NCI-H187 (cell line): ENCODE data around the gene MPRIP.

Experiments
- DNase-seq, 2 experiments: peaks; one replicate each; lab custom pipeline; 2025; lab: John Stamatoyannopoulos, UW

MPRIP gene

GRCh38 chr17:17088086-17088485 lies 45.8 kb downstream of the MPRIP start:
- DNase-seq = no peak

GRCh38 chr17:17088541-17089525 lies 46.6 kb downstream of the MPRIP start:
- DNase-seq = no peak

- DNase-seq = no peak
Measured at GRCh38 chr17:17089796-17090641, 47.8 kb downstream of the MPRIP start.

DNA sequence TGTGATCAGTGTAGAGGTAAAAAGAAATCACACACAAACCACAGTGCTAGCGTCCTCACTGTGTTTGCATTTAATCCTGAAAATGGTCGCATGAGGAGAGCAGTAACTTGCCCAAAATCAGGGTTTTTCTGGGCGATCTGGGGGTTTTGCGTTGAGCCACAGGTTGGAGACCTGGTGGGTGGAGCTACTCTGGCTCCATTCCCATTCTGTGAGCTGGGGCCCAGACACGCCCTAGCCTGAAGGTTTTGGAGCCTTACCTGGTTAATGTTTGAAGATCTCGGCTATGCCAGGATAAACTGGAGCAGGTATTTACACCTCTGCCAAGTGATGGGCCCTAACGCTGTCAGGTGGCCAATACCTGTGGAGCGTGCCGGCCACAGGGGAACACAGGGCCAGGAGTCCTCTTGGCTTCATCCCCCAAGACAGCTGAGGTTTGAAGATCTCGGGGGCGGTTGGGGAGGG lies 48.4 kb downstream of the MPRIP start:
- no peak for DNase-seq

DNA sequence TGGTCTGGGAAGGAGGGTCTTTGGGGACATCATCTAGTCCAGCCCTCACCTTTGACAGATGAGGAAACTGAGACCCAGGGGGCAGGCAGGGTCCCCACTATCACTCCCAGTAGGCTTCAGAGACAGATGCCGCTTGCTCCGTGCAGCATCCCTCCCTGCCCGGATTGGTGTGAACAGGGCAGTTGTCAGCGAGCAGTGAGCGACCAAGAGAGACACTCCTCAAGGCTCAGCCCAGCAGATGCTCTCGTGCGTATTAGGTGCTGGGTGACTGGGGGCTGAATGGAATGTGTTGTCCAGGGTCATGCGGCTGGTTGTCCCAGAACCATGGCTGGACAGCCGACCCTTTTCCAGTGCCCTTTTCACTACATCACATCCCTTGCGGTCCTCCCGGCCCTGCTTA lies 49.0 kb downstream of the MPRIP start:
- DNase-seq = no peak

- DNase-seq = no peak
Measured at GRCh38 chr17:17091856-17092756, 49.8 kb downstream of the MPRIP start.

- no peak for DNase-seq
Measured at GRCh38 chr17:17093764-17094163, 51.5 kb downstream of the MPRIP start.

- DNase-seq = no peak
Measured at GRCh38 chr17:17096438-17097178, 54.4 kb downstream of the MPRIP start.

- DNase-seq = no peak
Measured at GRCh38 chr17:17097763-17098345, 55.6 kb downstream of the MPRIP start.

DNA sequence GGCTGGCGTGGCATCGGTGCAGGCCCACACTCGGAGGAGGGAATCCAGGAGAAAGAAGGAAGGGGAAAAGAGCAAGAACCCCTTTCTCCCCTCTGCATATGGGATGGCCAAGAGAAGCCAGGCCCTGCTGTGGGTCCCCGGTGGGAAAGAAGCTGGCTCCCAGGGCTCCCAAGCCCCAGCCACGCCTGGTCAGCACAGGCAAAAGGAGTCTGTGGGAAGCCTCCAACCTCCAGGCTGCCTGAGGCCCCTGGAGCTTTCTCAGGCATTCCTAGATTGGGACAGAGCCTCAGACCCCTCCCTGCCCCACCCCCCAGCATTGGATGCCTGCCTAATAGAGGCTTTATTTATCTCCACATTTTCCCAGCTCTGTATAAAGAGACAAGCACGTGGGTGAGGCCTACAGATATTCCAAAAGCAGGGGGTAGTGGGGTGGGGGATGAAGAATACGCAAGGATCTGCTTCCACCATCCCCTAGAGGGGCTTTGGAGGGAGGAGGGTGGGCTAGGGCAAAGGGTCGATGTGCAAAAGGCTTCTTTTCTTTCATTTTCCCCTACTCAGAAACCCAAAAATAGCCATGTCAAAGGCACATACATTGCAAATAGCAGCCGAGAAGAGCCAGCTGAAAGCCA lies 56.4 kb downstream of the MPRIP start:
- no peak for DNase-seq

- DNase-seq = no peak
Measured at GRCh38 chr17:17102176-17102575, 59.9 kb downstream of the MPRIP start.

GRCh38 chr17:17103160-17103559 lies 60.9 kb downstream of the MPRIP start:
- DNase-seq = no peak

DNA sequence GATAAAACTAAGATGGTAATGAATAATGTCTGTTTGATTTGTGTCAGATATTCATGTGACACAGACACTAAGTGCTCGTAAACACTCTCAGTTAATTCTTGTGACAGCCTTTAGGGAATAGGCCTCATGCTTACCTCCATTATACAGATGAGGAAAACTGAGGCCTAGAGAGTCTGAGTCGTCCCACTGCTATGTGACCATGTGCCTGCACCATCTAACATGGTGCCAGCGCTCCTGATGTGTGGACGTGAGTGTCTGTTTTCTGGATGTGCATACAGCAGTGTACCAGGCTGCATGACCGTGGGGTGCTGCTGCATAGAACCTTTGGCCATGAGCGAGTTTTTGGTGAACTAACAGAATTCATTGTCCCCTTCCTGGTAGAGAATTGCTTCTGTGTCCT lies 61.8 kb downstream of the MPRIP start:
- no peak for DNase-seq

- DNase-seq = no peak
Measured at GRCh38 chr17:17104494-17104893, 62.2 kb downstream of the MPRIP start.

DNA sequence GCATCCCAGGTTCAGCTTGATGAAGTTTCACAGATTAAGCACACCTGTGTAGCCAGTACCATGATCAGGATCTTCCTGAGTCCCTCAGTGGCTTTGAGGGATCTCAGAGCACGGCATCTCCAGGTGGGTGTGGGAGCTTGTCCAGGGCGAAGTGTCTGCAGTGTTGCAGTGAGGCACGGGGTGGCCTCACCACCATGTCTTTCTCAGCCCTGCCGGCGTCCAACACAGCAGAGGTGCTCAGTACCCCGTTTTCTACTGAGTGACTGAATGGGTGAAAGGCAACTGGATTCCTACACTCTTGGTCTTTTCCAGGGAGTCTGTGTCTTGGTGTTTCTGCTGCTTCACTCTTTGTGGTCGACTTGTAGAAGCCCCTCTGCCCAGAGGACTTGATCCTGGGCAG lies 63.7 kb downstream of the MPRIP start:
- DNase-seq = no peak

DNA sequence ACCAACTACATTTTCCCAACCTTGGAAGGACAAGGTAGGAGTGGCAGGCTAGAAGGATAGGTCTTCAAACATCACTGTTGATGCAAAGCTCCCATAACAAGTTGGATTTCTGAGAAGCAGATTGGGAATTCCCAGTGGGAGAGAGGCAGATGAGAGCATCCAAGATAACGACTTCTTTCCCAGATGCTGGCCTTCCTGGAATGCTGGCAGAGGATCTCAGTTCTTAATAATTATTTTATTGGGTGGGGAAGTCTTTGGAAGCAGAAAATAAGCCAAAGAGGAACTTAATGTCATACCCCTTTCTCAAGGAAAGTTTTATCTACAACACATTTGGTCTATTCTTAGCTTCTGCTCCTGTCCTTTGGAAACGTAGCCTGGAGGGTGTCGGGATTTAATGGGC lies 64.5 kb downstream of the MPRIP start:
- DNase-seq = no peak

- DNase-seq = no peak
Measured at GRCh38 chr17:17107281-17107680, 65.0 kb downstream of the MPRIP start.

- DNase-seq = no peak
Measured at GRCh38 chr17:17107891-17108431, 65.7 kb downstream of the MPRIP start.

GRCh38 chr17:17108451-17109049 lies 66.3 kb downstream of the MPRIP start:
- no peak for DNase-seq
